Measurements from ENCODE around the gene RPRD2. TPM values are rescaled to one million over a fixed set of nuclear protein-coding genes. Genes with fewer than 3 reads are reported as not detected.

The RPRD2 gene
- polyA plus RNA-seq, 3 donors = 5.9 to 9.7 (median 8.2) TPM

DNA sequence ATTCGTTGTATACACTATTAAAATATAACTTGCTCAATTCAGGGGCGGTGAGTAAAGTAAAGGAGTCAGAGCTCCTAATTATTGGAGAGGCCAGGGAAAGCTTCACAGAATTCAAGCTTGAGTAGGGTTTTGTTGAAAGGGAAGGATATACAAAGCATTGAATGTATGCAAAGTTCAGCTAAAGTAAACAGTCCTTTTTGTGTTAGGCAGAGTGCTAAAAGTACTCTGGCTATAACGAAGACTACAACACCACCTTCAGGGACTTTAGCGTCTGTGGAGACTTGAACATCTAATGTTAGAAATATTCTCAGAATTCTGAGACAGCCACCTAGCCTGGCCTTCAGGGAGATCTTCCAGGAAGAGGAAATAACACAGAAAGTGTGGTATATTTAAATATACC lies 152.7 kb downstream of the RPRD2 start:
- intact Hi-C loops (cut with micrococcal nuclease) = no loop called here
- Histone ChIP-seq H3K36me3 (replicated peaks in 1 of 2; ENCODE audit: control insufficient read depth in 1 of 2, insufficient read depth in 2 of 2, low read length in 2 of 2) (no peaks in the 10 kb centered on the region), H2AFZ (ENCODE audit: insufficient read depth, low read depth, low read length, poor library complexity, severe bottlenecking) (peak overlapping the region; percentile 87), H3K9ac (ENCODE audit: insufficient read depth, low read length, poor library complexity, severe bottlenecking) (no peak overlapping the region), H3K27ac (ENCODE audit: low read depth in 1 of 2, low read length in 2 of 2) (no peak overlapping the region), H3K27me3 (ENCODE audit: control insufficient read depth in 2 of 2, insufficient read depth in 2 of 2, low read length in 2 of 2) (peaks cover 0 to 5% of the 10 kb centered on the region in 2 donors), H3K79me2 (ENCODE audit: insufficient read depth, low read length) (no peaks in the 10 kb centered on the region), H3K4me1 (ENCODE audit: control insufficient read depth in 1 of 2, insufficient read depth in 2 of 2, low read length in 2 of 2) (peaks cover 14 to 17% of the 10 kb centered on the region in 2 donors), H4K20me1 (ENCODE audit: insufficient read depth, low read length) (no peaks in the 10 kb centered on the region), H3K9me3 (replicated peaks in 1 of 2; ENCODE audit: control insufficient read depth in 1 of 2, insufficient read depth in 1 of 2, low read length in 2 of 2) (no peaks in the 10 kb centered on the region), H3K4me3 (replicated peaks in 1 of 3; ENCODE audit: low read depth in 2 of 3, low read length in 3 of 3) (peak overlapping the region in 1 of 3 experiments; percentile 76), H3K4me2 (replicated peaks; ENCODE audit: extremely low read depth, low read length, poor library complexity, severe bottlenecking) (peak overlapping the region; percentile 77)
- Mint-ChIP-seq H3K9me3 (no peaks in the 10 kb centered on the region), H3K4me1 (peaks cover 19% of the 10 kb centered on the region), H3K36me3 (peaks cover 4 to 6% of the 10 kb centered on the region in 2 donors), H3K4me3 (peak overlapping the region in 1 of 2 donors; percentile 94), H3K27ac (no peak overlapping the region), H3K27me3 (ENCODE audit: low read depth in 3 of 3) (peaks cover 2 to 10% (median 8%) of the 10 kb centered on the region in 3 donors)
- DNase-seq = no peak
- no CpG with 5 or more reads among the region's 4 CpGs for WGBS (ENCODE audit: insufficient coverage)
- TF ChIP-seq, protein P1, sequence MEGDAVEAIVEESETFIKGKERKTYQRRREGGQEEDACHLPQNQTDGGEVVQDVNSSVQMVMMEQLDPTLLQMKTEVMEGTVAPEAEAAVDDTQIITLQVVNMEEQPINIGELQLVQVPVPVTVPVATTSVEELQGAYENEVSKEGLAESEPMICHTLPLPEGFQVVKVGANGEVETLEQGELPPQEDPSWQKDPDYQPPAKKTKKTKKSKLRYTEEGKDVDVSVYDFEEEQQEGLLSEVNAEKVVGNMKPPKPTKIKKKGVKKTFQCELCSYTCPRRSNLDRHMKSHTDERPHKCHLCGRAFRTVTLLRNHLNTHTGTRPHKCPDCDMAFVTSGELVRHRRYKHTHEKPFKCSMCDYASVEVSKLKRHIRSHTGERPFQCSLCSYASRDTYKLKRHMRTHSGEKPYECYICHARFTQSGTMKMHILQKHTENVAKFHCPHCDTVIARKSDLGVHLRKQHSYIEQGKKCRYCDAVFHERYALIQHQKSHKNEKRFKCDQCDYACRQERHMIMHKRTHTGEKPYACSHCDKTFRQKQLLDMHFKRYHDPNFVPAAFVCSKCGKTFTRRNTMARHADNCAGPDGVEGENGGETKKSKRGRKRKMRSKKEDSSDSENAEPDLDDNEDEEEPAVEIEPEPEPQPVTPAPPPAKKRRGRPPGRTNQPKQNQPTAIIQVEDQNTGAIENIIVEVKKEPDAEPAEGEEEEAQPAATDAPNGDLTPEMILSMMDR (IDR thresholded peaks at IDR 0.05) = no peak

DNA sequence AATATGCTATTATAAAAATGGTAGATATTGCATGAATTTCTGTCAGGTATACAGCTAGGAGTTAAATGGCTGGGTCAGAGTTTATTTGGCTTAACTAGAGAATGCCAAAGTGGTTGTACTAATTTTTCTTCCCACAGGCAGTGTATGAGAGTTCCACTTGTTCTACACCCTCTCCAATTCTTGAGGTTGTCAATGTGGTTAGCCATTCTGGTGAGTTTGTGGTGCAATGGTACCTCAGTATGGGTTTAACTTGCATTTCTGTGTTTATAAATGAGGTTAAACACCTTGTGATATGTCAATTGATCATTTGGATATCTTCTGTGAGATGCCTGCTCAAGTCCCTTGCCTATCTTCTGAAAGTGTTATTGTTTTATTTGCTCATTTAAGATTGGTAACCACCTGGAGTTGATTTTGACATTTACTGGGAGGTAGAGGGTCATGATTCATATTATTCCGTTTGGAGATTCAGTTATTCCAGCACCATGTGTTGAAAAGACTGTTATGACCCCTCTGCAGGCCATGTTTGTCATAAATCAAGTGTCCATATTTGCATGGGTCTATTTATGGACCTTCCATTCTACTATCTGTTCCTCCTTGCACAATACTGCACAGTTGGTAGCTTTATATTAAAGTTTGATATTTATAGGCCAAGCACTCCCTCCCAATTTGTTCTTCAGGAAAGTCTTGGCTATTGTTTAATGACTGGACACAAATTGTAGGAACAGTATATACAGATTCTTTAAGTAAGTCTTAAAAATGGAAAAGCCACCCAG lies 157.4 kb downstream of the RPRD2 start:
- TF ChIP-seq, protein P1 (IDR thresholded peaks at IDR 0.05) = no peak
- H3K9me3 Mint-ChIP-seq = no peaks in the 10 kb centered on the region
- H3K4me3 Mint-ChIP-seq = no peak overlapping the region
- peaks cover under 1 to 4% of the 10 kb centered on the region in 2 donors for H3K4me1 ChIP-seq (ENCODE audit: control insufficient read depth in 1 of 2, insufficient read depth in 2 of 2, low read length in 2 of 2)
- no peaks in the 10 kb centered on the region for H3K36me3 ChIP-seq (replicated peaks in 1 of 2; ENCODE audit: control insufficient read depth in 1 of 2, insufficient read depth in 2 of 2, low read length in 2 of 2)
- no peak overlapping the region for H3K4me3 ChIP-seq (replicated peaks in 1 of 3; ENCODE audit: low read depth in 2 of 3, low read length in 3 of 3)
- no peak overlapping the region for H3K27ac ChIP-seq (ENCODE audit: low read depth in 1 of 2, low read length in 2 of 2)
- H4K20me1 ChIP-seq (ENCODE audit: insufficient read depth, low read length) = no peaks in the 10 kb centered on the region
- DNase-seq = no peak
- intact Hi-C loops (cut with micrococcal nuclease) = no loop called here
- H3K27me3 ChIP-seq (ENCODE audit: control insufficient read depth in 2 of 2, insufficient read depth in 2 of 2, low read length in 2 of 2) = peaks cover 0 to 3% of the 10 kb centered on the region in 2 donors
- H3K27me3 Mint-ChIP-seq (ENCODE audit: low read depth in 3 of 3) = peaks cover 4 to 7% (median 5%) of the 10 kb centered on the region in 3 donors
- H3K4me1 Mint-ChIP-seq = peaks cover 2% of the 10 kb centered on the region
- no peaks in the 10 kb centered on the region for H3K36me3 Mint-ChIP-seq
- no peak overlapping the region for H2AFZ ChIP-seq (ENCODE audit: insufficient read depth, low read depth, low read length, poor library complexity, severe bottlenecking)
- H3K79me2 ChIP-seq (ENCODE audit: insufficient read depth, low read length) = no peaks in the 10 kb centered on the region
- H3K9me3 ChIP-seq (replicated peaks in 1 of 2; ENCODE audit: control insufficient read depth in 1 of 2, insufficient read depth in 1 of 2, low read length in 2 of 2) = no peaks in the 10 kb centered on the region
- H3K9ac ChIP-seq (ENCODE audit: insufficient read depth, low read length, poor library complexity, severe bottlenecking) = no peak overlapping the region
- 83% methylated on average over 1 of the region's 1 CpG for WGBS (ENCODE audit: insufficient coverage)
- no peak overlapping the region for H3K4me2 ChIP-seq (replicated peaks; ENCODE audit: extremely low read depth, low read length, poor library complexity, severe bottlenecking)
- H3K27ac Mint-ChIP-seq = no peak overlapping the region

Measured in CD14-positive monocyte (primary cell).